GM12873 (cell line): ENCODE measurements around the gene TRMT6.

Source experiments
- CTCF ChIP-seq: IDR thresholded peaks from 2 replicates; pipeline ENCODE4 v1.5.1; 2012; ENCODE audit warnings: low read depth, mild to moderate bottlenecking, moderate library complexity, low read length, control low read depth; ENCODE audit not compliant: insufficient read depth; ENCODE audit errors: missing control alignments

Gene TRMT6

GRCh38 chr20:5973172-5973571 is 22.8 kb upstream of the TRMT6 start:
- no peak for TF ChIP-seq CTCF

- no peak for TF ChIP-seq CTCF
These were observed 20.9 kb upstream of the TRMT6 start for GRCh38 chr20:5971203-5971602.

- TF ChIP-seq CTCF, result no peak
These were observed 20.0 kb upstream of the TRMT6 start for GRCh38 chr20:5970381-5970780.

- no peak for TF ChIP-seq CTCF
These were observed 19.6 kb upstream of the TRMT6 start for GRCh38 chr20:5969940-5970339.

GRCh38 chr20:5969348-5969935 is 19.1 kb upstream of the TRMT6 start:
- TF ChIP-seq CTCF, result no peak

GRCh38 chr20:5968462-5968861 is 18.1 kb upstream of the TRMT6 start:
- TF ChIP-seq CTCF, result no peak

- no peak for TF ChIP-seq CTCF
These were observed 17.1 kb upstream of the TRMT6 start for GRCh38 chr20:5967469-5967868.
